ENCODE measurements around the gene GUCA1A.

GUCA1A gene

DNA sequence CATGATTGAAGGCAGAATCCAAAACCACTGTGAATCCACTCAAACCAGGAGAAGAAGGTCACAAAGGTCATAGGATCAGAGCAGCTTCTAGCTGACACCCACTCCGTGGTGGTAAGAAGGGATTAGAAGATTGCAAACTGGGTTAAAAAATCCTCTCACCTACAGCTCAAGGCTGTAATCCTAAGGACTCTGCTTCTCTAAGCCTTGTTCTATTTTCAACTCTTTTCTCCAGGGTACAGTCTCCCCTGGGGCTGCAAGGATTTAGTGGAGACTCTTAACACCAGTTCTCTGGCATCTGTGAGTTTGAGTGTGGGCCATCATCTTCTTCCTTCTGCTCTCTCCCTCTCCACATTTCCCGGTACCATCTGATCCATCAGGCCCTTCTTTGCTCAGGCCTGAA is at the start of gene GUCA1A:
GUCA1A (plus strand) TSS at position 264 of the 400 bp plus-strand sequence. CDS start 250 bp downstream, outside the sequence.
- FAIRE-seq (no peak), DNase-seq (ENCODE audit: extremely low spot score, insufficient read length, low read depth) (no peak)

DNA sequence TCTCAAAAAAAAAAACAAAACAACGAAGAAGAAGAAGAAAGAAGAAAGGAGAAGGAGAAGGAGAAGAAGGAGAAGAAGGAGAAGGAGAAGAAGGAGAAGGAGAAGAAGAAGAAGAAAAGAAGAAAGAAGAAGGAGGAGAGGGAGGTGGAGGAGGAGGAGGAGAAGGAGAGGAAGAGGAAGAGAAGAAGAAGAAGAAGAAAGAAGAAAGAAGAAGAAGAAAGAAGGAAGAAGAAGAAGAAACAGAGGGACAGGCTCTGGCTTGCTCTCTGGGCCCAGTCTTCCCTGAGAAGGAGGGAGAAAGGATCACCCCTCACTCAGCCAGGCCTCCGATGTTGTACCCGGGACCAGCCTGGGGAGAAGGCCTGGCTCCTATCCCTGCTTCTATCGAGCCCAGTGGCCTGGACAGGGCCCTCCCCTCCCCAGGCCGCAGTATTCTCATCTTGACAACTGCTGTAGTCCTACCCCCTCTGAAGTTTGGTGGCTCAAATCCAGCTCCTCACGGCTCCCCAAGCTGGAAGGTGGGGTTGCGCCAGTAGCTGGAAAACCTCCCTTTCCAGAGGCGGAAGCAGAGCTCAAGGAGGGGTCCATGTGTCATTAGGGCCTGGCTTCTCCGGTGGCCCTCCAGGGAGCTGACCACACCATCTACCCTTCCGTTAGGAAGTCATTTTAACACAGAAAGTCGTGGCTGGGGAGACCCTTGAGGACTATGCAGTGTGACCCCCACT is 49.6 kb upstream of the GUCA1A start:
- DNase-seq (ENCODE audit: extremely low spot score, insufficient read length, low read depth) (no peak), FAIRE-seq (no peak)

- DNase-seq (ENCODE audit: extremely low spot score, insufficient read length, low read depth), result no peak
- FAIRE-seq, result no peak
These were observed 48.8 kb upstream of the GUCA1A start for GRCh38 chr6:42124223-42124836.

- FAIRE-seq (no peak), DNase-seq (ENCODE audit: extremely low spot score, insufficient read length, low read depth) (no peak)
These were observed 47.9 kb upstream of the GUCA1A start for GRCh38 chr6:42125231-42125630.

- DNase-seq (ENCODE audit: extremely low spot score, insufficient read length, low read depth) (no peak), FAIRE-seq (no peak)
These were observed 47.5 kb upstream of the GUCA1A start for GRCh38 chr6:42125663-42126062.

DNA sequence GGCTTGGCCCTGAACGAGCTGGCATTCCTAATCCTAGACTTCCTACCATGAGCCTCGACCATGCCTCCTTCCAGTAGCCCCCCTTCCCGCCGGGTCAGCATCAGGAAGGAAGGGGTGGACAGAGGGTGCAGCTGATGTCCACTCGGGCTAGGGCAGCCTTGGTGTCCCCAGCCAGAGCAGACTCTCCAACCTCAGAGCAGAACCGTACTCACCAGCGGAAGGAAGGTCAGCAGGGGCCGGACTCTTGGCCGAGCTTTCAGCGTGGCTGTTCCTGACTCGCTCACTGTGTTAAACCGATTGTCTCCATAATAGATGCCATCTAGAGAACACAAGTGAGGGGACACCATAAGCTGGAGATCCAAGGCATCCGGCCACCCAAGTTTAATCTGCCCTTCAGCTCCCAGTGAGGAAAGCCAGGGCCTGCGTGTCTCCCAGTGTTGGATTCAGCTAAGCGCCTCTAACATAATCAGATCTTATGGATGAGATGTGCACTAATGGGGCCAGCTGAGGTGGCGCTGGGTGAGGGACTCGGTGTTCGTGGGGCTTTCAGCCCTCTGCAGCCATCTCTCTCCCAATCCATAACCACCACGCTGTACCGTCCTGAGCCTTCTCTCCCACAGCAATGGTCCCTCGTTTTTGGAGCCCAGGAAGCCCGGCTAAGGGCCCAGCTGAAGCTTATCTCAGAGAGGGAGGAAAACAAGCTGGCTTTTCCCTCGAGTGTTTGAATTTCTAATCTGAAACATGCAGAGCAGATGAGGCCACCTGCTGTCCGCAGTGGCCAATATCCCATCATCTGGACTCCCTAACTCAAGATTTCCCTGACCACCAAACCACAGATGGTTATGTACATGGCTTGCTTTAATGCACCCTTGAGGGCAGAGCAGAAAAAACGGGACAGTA is 44.5 kb upstream of the GUCA1A start:
- DNase-seq (ENCODE audit: extremely low spot score, insufficient read length, low read depth), result no peak
- FAIRE-seq, result no peak

- DNase-seq (ENCODE audit: extremely low spot score, insufficient read length, low read depth) (no peak), FAIRE-seq (no peak)
These were observed 43.8 kb upstream of the GUCA1A start for GRCh38 chr6:42129360-42129676.

GRCh38 chr6:42131531-42131930 is 41.6 kb upstream of the GUCA1A start:
- no peak for DNase-seq (ENCODE audit: extremely low spot score, insufficient read length, low read depth)
- no peak for FAIRE-seq

- no peak for DNase-seq (ENCODE audit: extremely low spot score, insufficient read length, low read depth)
- FAIRE-seq, result no peak
These were observed 39.2 kb upstream of the GUCA1A start for GRCh38 chr6:42133926-42134325.

GRCh38 chr6:42135161-42135560 is 38.0 kb upstream of the GUCA1A start:
- FAIRE-seq, result no peak
- no peak for DNase-seq (ENCODE audit: extremely low spot score, insufficient read length, low read depth)

GRCh38 chr6:42135722-42136121 is 37.4 kb upstream of the GUCA1A start:
- FAIRE-seq, result no peak
- no peak for DNase-seq (ENCODE audit: extremely low spot score, insufficient read length, low read depth)

DNA sequence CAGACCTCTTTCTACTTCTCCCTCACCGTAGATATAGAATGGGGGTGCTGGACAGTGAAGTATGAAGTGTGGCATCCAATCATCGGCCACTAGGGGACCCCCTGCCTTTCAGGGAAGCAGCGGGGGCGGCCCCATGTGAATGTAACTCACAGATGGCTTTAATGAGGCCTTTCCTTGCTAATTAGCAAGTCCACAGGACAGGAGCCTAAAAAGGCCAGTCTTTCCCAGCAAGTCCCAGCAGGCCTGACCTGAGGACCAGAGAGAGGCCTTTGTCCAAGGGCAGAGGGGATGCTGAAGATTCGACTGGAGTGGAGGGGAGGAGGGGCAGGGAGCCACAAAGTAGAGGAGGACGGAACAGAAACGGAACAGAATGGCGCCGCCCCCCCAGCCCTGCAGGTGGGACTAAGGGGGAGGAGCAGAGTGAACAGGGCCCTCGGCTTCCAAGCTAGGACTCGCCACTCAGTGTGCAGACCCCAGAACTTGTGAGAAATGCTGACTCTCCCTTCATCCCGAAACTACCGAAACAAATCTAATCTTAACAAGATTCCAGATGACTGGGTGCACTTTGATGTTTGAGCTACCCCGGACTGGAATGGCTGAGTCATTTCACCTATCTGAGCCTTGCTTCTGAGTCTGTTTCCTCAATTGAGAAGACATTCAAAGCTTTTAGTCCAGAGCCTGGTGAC is 36.5 kb upstream of the GUCA1A start:
- DNase-seq (ENCODE audit: extremely low spot score, insufficient read length, low read depth) (peak; percentile 23), FAIRE-seq (no peak)

- FAIRE-seq (no peak), DNase-seq (ENCODE audit: extremely low spot score, insufficient read length, low read depth) (no peak)
These were observed 35.9 kb upstream of the GUCA1A start for GRCh38 chr6:42137194-42137753.

- DNase-seq (ENCODE audit: extremely low spot score, insufficient read length, low read depth), result no peak
- no peak for FAIRE-seq
These were observed 35.0 kb upstream of the GUCA1A start for GRCh38 chr6:42138190-42138589.

- FAIRE-seq (no peak), DNase-seq (ENCODE audit: extremely low spot score, insufficient read length, low read depth) (no peak)
These were observed 34.2 kb upstream of the GUCA1A start for GRCh38 chr6:42138630-42139619.

DNA sequence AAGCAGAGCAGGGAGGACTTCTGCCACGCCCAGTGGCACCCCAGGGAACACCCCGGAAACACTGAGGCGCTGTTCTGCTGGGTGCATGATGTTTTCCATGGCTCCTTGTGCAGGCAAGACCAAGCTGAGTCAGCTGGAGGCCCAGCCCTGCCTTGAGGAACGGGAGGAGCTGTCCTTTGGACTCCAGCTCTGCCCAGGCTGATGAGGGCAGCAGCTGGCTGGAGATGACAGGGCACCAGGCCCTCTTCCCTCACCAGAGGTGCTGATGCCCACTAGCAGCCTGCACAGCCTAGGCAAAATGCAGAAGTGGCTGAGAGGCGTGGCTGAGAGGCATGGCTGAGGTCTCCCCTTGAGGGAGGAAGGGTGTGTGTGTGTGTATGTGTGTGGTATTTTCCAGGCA is 33.1 kb upstream of the GUCA1A start:
- FAIRE-seq (no peak), DNase-seq (ENCODE audit: extremely low spot score, insufficient read length, low read depth) (no peak)

- no peak for FAIRE-seq
- DNase-seq (ENCODE audit: extremely low spot score, insufficient read length, low read depth), result no peak
These were observed 32.2 kb upstream of the GUCA1A start for GRCh38 chr6:42140756-42141602.

GRCh38 chr6:42141603-42142117 is 31.5 kb upstream of the GUCA1A start:
- DNase-seq (ENCODE audit: extremely low spot score, insufficient read length, low read depth) (no peak), FAIRE-seq (no peak)

Data from GM18507 (cell line).